8988T (cell line): ENCODE measurements around the gene AP1G1.
"Not testable (repeated sequence)": the region's sequence is repeated elsewhere in the genome, so short reads cannot be mapped to it uniquely, and the experiment has no call there.

Experiments
- DNase-seq: peaks from one replicate; pipeline ENCODE4 v3.0.0; 2011

The AP1G1 gene

DNA sequence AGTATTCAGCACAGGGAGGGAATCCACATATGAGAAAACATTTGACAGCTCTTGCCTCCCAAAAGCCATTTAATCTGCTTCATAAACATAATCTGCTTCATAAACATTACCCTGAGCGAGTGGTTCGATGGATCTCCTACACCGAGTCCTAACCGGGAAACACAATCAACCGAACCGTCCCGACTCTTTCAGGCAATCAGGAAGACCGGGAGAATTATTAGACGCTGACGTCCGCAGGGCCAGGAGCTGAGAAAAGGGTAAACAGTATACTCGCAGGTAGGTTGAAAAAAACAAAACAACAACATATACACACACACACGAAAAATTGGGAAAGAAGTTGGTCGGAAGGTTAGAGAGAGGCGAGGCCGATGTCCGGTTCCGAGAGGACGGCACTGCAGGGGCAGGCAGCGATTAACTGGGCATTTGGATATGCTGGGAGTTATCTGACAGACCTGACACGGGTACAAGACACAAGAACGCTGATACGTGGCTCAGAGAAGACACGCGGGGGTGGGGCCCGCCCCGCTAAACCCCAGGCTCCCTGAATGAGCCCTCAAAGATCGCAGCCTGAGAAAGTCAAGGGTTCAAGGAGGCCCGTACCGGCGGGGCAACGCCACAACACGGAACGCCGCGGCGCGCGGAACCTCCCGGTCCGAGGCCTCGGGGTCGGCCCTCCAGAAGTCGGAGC lies 585 bp downstream of the AP1G1 start:
- peak; percentile 23 for DNase-seq

GRCh38 chr16:71803305-71803690 lies 5.3 kb downstream of the AP1G1 start:
- DNase-seq = no peak

DNA sequence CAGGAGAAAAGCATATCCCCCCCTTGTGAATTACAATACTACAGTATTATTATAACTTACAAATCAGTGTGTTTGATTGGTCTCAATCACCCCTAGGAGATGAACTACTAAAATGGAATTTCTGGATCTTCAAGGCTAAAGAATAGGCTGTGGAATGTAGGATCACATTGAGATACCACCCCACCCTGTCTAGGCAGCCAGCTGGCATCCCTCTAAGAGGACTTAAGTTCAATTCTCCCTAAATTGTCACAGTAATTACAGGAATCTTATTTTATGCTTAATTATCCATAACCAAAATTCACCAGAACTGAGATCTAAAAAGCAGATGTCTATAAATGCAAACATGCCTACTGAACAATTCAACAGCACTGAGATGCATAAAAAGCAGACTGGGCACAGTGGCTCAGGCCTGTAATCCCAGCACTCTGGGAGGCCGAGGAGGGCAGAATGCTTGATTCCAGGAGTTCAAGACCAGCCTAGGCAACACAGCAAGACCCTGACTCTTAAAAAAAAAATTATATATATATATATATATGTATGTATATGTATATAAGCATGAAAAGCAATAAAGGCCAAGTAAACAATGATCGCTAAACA lies 12.0 kb downstream of the AP1G1 start:
- no peak for DNase-seq

DNA sequence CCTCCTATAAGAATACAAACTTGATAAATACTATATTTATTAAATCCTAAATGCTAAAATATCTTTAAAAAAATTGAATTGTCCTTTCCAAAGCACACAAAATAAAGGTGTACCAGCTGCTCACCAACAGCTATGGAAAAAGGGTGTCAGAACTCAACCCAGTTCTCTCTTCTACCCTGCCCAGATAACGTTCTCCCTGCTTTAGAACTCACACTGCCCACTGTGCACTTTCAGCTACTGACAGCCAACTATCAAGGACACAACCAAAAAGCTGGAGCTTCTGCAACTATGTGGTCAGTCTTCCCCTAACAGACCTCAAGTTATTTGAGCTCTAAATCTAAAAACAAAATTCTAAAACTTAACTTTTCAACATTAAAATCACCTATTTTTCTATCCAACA lies 13.7 kb downstream of the AP1G1 start:
- no peak for DNase-seq

DNA sequence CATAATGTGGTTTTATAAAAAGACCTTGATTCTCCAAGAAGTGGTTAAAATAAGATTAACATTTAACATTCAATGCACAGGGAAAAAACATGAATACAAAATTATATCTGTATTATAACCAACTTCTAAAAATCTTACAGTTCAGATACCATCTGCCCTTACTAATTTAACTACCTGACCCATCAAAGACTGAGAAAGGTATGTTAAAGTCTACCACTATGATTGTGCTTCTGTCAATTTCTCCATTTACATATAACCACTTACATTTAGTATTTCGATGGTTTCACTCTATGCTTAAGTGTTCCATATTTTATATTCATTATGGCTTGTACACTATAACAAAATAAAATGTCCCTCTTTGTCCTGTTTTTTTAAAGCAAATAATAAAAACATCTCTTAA lies 14.6 kb downstream of the AP1G1 start:
- no peak for DNase-seq

DNA sequence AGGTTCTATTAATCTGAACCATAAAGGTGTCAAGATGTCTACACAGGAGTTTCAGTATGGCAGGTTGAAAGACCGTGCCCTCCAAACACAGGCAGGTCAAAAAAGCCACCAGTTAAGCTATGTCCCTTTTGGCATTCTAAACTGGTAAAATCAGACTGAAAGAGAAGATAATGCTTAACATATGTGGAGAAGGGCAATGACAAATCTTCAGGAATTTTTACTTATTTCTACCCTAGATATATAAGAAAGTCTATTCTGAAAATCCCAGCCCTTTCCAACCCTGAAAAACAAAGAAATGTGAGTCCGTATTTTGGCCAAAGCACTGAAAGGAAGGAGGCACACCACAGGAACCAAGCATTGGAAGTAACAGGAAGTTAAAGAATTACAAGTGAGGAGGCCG lies 16.5 kb downstream of the AP1G1 start:
- no peak for DNase-seq

DNA sequence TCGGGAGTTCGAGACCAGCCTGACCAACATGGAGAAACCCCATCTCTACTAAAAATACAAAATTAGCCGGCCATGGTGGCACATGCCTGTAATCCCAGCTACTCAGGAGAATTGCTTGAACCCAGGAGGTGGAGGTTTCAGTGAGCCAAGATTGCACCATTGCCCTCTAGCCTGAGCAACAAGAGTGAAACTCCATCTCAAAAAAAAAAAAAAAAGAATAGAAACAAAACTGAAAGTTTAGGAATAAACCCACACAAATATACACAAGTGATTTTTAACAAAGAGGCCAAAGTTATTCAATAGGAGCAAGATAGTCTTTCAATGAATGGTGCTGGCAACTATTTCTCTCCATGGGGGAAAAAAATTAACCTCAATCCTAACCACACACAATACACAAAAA lies 18.3 kb downstream of the AP1G1 start:
- DNase-seq = not testable (repeated sequence)

DNA sequence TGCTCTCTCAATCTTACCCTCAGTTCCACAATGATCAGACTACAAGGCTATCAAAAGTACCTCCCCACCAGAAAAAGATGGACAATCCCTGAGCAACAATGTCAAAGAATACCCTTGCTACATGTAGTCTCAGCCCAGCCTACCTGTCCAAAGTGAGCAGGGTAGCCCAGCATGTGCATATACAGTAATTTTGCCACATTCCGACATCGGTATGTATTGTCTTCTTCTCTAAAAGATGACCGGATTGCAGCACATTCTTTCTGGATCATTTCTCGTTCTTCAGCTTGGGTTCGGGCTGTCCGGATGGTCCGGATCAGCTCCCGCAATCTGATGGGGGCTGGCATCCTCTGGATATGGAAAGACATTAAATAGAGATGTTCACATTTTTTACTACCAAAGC lies 19.5 kb downstream of the AP1G1 start:
- DNase-seq = no peak

DNA sequence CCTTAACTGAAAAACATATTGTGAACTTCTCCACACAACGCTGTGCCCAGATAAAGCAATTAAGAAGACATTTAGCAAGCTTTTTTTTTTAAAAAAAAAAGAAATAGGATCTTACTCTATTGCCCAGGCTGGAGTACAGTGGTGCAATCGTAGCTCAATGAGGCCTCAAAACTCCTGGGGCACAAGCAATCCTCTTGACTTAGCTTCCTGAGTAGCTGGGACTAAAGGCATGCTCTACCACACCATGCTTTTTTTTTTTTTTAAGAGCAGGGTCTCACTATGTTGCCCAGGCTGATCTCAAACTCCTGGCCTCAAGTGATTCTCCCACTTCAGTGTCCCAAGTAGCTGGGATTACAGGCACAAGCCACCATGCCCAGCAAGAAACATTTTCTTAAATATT lies 20.1 kb downstream of the AP1G1 start:
- no peak for DNase-seq

DNA sequence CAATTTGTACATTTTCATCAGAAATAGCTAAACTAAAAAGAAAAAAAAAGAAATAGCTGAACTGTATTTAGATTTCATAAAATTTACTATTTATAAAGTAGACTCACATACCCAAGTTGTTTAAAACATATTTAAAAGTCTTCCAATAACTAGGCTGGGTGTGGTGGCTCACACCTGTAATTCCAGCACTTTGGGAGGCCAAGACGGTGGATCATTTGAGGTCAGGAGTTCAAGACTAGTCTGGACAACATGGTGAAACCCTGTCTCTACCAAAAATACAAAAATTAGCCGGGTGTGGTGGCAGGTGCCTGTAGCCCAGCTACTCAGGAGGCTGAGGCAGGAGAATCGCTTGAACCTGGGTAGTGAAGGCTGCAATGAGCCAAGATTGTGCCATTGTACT lies 23.5 kb downstream of the AP1G1 start:
- not testable (repeated sequence) for DNase-seq

DNA sequence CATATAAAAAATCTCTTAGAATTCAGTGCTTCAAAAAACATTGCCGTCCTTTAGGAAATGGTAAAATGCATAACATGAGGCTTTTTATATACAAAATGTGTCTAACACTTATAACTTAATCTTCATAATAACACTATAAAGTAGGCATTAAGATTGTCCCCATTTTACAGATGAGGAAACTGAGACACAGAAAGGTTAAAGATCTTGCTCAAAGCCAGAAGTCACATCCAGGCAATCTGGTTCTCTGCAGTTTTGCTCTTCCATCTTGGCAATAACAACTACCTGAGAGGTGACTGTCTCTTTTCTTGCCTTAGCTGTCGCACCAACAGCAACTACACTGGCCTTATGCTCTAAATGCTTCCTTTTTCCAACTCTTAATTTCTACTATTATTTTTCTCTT lies 24.5 kb downstream of the AP1G1 start:
- no peak for DNase-seq

- DNase-seq = no peak
Measured at GRCh38 chr16:71781741-71782140, 26.9 kb downstream of the AP1G1 start.

DNA sequence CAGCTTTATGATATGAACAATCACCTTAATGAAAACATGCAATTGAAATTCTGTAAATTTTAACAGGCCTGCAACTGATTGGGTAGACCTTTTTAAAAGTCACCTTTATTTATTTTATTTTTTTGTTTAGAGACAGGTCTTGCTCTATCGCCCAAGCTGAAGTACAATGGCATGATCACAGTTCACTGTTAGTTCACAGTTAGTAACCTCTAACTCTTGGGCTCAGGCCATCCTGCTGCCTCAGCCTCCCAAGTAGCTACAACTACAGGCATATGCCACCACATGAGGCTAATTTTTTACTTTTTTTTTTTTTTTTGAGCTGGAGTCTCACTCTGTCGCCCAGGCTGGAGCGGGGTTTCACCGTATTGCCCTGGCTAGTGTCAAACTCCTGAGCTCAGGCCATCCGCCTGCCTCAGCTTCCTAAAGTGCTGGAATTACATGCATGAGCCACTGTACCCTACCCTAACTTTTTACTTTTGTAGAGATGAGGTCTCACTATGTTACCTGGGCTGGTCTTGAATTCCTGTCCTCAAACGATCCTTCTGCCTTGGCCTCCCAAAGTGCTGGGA lies 28.0 kb downstream of the AP1G1 start:
- no peak for DNase-seq

DNA sequence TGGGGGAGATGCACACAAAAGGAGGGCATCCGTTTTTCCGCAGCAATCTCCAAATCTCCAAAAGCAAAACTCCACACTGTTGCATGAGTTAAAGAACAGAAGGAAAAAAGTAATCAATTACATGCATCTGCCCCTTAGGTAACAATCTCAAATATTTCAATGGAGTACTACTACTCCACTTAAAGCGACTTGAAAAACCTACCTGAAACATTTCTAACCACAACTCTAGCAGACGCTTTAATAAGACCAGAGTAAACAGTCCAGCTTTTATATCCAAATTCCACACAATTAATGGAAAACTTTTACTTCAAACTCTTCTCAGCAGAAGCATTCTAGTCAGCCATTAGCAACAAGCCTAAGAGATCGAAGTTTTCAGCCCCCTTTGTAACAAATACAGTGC lies 29.9 kb downstream of the AP1G1 start:
- no peak for DNase-seq

GRCh38 chr16:71777329-71777728 lies 31.3 kb downstream of the AP1G1 start:
- no peak for DNase-seq

DNA sequence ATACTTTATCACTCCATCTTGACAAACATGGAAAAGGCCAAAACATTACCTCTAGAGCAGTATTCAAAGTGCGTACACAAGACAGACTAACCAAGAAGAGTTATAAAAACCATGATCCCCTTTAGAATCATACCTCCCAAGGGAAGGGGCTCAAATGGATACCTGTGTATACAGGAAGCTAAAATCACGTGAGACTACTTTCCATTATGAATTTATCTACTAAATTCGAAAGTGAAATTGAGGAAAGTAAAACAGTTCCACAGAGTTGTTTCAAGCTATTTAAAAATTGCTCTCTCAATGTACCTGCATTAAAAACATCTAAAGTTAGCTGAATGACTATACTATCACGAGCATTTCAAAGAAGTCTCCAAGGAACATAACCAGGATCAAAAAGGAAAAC lies 32.7 kb downstream of the AP1G1 start:
- no peak for DNase-seq

DNA sequence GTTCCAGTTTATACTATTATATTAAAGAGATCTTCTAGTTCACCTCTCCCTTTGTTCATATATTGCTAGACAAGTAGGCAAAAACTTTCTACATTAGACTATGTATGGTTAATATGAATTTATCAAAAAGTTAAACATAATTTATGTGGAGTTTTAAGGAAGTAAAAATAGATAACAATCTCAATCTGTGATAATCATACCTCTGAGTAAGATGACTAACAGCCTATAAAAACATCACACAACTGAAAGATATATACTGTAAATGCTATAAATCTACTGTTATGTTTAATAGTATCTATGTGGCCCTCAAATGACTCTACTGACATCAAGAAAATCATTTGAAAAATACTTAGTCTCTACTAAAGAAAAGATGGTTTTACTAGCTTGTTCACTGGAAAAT lies 37.1 kb downstream of the AP1G1 start:
- no peak for DNase-seq

DNA sequence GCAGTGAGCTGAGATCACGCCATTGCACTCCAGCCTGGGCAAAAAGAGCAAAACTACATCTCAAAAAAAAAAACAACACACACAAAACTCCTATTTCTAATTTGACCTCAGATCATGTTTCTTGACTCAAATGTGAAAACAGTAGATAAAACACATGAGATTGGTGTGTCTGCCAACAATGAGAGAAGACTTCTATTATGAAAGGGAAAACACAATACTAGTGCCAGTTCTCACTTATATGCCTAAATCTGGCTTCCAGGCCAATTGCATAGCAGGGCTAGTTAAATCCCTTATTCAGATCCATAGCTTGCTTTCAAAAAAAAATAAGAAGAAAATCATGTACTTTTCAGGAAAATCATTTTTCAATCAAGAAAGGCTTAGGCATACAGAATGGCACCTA lies 39.4 kb downstream of the AP1G1 start:
- DNase-seq = no peak

DNA sequence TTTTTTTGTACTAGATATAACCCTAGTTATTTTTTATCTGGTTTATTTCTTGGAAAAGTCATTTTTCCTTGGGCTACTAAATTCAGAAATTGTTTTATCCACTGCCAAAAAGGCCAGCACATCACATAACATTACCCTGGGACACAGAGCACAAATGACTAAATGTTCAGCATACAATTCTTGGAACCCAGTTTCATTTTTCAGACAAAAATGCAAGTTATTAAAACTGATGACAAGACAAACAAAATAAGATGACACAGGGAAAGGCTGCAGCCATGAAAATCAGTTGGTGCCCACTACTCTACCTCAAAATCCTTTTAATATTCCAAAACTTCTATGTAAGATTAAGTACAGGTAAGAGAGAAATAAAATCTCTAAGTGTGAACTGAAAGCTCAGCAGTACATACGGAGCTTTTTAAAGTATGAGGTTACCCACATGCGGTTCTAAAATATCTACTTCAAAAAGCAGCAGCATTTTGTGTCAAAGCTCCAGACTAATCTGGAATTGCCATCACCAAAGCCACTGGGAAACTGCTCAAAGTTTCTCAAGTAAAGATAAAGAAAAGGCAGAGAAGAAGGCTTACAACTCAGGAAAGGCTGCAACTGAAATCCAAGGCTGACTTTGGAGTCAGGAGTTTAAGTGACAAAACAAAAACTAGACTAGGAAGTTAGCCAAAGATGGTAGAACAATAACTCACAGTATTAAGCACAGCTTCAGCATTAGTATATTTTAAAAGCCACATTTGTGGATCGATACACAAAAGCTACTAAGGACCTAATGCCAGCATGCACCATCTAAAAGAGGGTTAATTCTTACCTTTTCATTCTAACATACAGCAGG lies 41.4 kb downstream of the AP1G1 start:
- no peak for DNase-seq

- DNase-seq = no peak
Measured at GRCh38 chr16:71762186-71762585, 46.4 kb downstream of the AP1G1 start.

DNA sequence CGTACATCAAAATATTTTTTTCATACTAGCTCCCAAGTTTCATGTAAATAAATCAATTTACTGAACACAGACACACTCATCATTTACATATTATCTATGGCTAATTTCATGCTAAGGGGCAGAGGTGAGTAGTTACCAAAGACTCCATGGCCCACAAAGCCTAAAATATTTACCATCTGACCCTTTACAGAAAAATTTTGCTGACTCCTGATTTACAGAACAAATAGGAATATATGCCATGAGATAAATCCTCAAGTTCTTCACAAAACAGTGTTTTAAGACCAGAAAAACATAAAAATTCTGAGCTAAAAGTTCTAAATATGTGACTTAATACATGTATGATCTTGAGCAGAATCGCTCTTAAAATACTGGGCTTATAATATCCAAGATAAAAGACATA lies 47.5 kb downstream of the AP1G1 start:
- DNase-seq = no peak

DNA sequence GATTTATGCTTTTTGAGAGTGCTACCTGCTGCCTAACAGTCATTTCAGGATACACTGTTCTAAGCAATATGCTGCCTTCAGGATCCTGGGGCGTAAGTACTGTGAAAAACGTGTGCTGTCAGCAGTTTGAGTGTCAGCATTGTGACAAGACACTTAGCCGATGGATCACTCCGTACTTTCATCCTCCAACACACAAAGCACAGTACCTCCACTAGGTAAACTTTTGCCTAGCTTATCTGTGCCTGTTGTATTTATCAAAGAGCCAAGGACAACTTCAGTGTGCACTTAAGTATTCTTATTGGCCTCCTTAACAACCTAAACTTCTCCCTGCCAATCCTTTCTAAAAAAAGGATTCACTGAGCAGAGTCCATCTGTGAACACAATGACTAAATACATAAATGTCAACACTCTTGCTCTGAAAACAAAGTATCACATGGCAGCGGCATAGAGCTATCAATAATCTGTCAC lies 50.3 kb downstream of the AP1G1 start:
- DNase-seq = no peak

- no peak for DNase-seq
Measured at GRCh38 chr16:71754652-71755051, 54.0 kb downstream of the AP1G1 start.

DNA sequence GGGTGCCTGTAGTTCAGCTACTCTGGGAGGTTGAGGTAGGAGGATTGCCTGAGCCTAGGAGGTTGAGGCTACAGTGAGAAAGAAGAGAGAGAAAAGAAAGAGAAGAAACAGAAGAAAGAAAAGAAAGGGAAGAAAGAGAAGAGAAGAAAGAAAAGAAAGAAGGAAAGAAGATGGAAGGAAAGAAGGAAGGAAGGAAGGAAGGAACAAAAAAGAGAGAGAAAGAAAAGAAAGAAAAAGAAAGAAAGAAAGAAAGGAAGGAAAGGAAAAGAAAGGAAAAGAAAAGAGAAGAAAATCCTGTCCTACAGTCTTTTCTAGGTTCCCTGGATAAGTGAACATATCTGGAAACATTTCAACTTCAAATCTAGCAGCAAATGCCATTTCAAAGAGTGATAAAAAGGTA lies 54.5 kb downstream of the AP1G1 start:
- DNase-seq = no peak
